Measurements from ENCODE around the gene IL17REL. TPM values are rescaled to one million over a fixed set of nuclear protein-coding genes. Genes with fewer than 3 reads are reported as not detected.

IL17REL gene
- total and polyA plus RNA-seq, 2 of the 13 experiments (the other 11 are each of a cell fraction or from before 2014, with no cell fraction given), result not detected

GRCh38 chr22:49949914-49950292, 62.7 kb downstream of the IL17REL start (continued):
- TF ChIP-seq ZNF333 (CRISPR knock-in tag; IDR thresholded peaks at IDR 0.05; ENCODE audit: borderline replicate concordance) (no peak), ZNF792 (CRISPR knock-in tag; IDR thresholded peaks at IDR 0.05) (no peak), ZNF747 (CRISPR knock-in tag; IDR thresholded peaks at IDR 0.05; ENCODE audit: borderline replicate concordance) (no peak), ZFP90 (CRISPR knock-in tag; IDR thresholded peaks at IDR 0.05; ENCODE audit: borderline replicate concordance) (no peak), REL (CRISPR knock-in tag; conservative IDR thresholded peaks at IDR 0.05) (no peak), ZFP36 (IDR thresholded peaks at IDR 0.05; ENCODE audit: borderline replicate concordance, low read depth, low read length, partially characterized antibody) (no peak), HNF4A (CRISPR knock-in tag; IDR thresholded peaks at IDR 0.05) (peak; percentile 58; the same call in 1 of the 2 replicates), NR2F1 (CRISPR knock-in tag; IDR thresholded peaks at IDR 0.05) (no peak), ZFP82 (CRISPR knock-in tag; IDR thresholded peaks at IDR 0.05; ENCODE audit: borderline replicate concordance) (0 out of 2 replicates have a peak, but pooled peaks have one; percentile 54), HMGXB3 (CRISPR knock-in tag; IDR thresholded peaks at IDR 0.05; ENCODE audit: borderline replicate concordance) (no peak), CENPBD1 (CRISPR knock-in tag; IDR thresholded peaks at IDR 0.05; ENCODE audit: borderline replicate concordance, low read depth) (no peak), U2AF1 (optimal IDR thresholded peaks at IDR 0.05; ENCODE audit: low read depth, low read length) (peak; percentile 18), RNF2 (conservative IDR thresholded peaks at IDR 0.05; ENCODE audit: low read depth) (no peak), MEIS1 (CRISPR knock-in tag; IDR thresholded peaks at IDR 0.05; ENCODE audit: borderline replicate concordance) (no peak), ZBTB25 (CRISPR knock-in tag; IDR thresholded peaks at IDR 0.05) (no peak), HNRNPK (IDR thresholded peaks at IDR 0.05; ENCODE audit: low read depth, low read length, poor library complexity, severe bottlenecking) (no peak), ZNF839 (CRISPR knock-in tag; IDR thresholded peaks at IDR 0.05; ENCODE audit: borderline replicate concordance) (no peak), ZBTB2 (CRISPR knock-in tag; IDR thresholded peaks at IDR 0.05; ENCODE audit: low read depth) (no peak), GPN1 (CRISPR knock-in tag; IDR thresholded peaks at IDR 0.05; ENCODE audit: borderline replicate concordance) (no peak), TOPORS (CRISPR knock-in tag; IDR thresholded peaks at IDR 0.05) (no peak), PCBP1 (IDR thresholded peaks at IDR 0.05; ENCODE audit: borderline replicate concordance, low read depth, low read length) (peak; percentile 13; the same call in 1 of the 2 replicates), ZNF335 (CRISPR knock-in tag; IDR thresholded peaks at IDR 0.05) (no peak), ZNF24 (IDR thresholded peaks at IDR 0.05) (no peak), RFX1 (IDR thresholded peaks at IDR 0.05) (no peak), ZNF251 (CRISPR knock-in tag; IDR thresholded peaks at IDR 0.05) (no peak)

All from HepG2 (cell line).